ENCODE measurements around the gene ENHO. TPM values are rescaled to one million over a fixed set of nuclear protein-coding genes. Genes with fewer than 3 reads are reported as not detected.

ENHO gene
- total RNA-seq, 1 donor from 2014 or later = 0.40 TPM

GRCh38 chr9:34557426-34558321 lies 34.9 kb upstream of the ENHO start:
- DNase-seq (no peak), ATAC-seq (no peak)
- intact Hi-C loops (cut with micrococcal nuclease) = no loop called here

- DNase-seq (no peak), ATAC-seq (no peak)
- intact Hi-C loops (cut with micrococcal nuclease) = no loop called here
These were observed 34.2 kb upstream of the ENHO start for GRCh38 chr9:34556949-34557348.

GRCh38 chr9:34555936-34556525 lies 33.2 kb upstream of the ENHO start:
- no peak for DNase-seq
- intact Hi-C loops (cut with micrococcal nuclease) = no loop called here
- no peak for ATAC-seq

GRCh38 chr9:34555500-34555899 lies 32.7 kb upstream of the ENHO start:
- ATAC-seq (no peak), DNase-seq (no peak)

GRCh38 chr9:34555002-34555348 lies 32.2 kb upstream of the ENHO start:
- no peak for DNase-seq
- intact Hi-C loops (cut with micrococcal nuclease) = no loop called here
- ATAC-seq = no peak

More at GRCh38 chr9:34555500-34555899, 32.7 kb upstream of the ENHO start:
- intact Hi-C loops (cut with micrococcal nuclease) = no loop called here

- DNase-seq (no peak), ATAC-seq (no peak)
- intact Hi-C loops (cut with micrococcal nuclease) = no loop called here
These were observed 31.6 kb upstream of the ENHO start for GRCh38 chr9:34554211-34555001.

- DNase-seq (no peak), ATAC-seq (no peak)
- intact Hi-C loops (cut with micrococcal nuclease) = no loop called here
These were observed 30.8 kb upstream of the ENHO start for GRCh38 chr9:34553511-34554021.

GRCh38 chr9:34552986-34553385 lies 30.2 kb upstream of the ENHO start:
- intact Hi-C loops (cut with micrococcal nuclease) = no loop called here
- no peak for ATAC-seq
- DNase-seq = no peak

GRCh38 chr9:34552606-34552981 lies 29.8 kb upstream of the ENHO start:
- no peak for DNase-seq
- no peak for ATAC-seq
- intact Hi-C loops (cut with micrococcal nuclease) = no loop called here

GRCh38 chr9:34551751-34552605 lies 29.2 kb upstream of the ENHO start:
- intact Hi-C loops (cut with micrococcal nuclease) = no loop called here
- ATAC-seq = no peak
- DNase-seq = no peak

GRCh38 chr9:34550681-34551270 lies 28.0 kb upstream of the ENHO start:
- intact Hi-C loops (cut with micrococcal nuclease) = no loop called here
- DNase-seq (no peak), ATAC-seq (no peak)

GRCh38 chr9:34550016-34550680 lies 27.4 kb upstream of the ENHO start:
- no peak for DNase-seq
- intact Hi-C loops (cut with micrococcal nuclease) = no loop called here
- ATAC-seq = no peak

- intact Hi-C loops (cut with micrococcal nuclease) = loop anchor here (5.0 kb wide), 1 partner anchor 38 kb away; the partner anchor contains the start of gene CNTFR
These were observed 26.6 kb upstream of the ENHO start for GRCh38 chr9:34549407-34549732.

GRCh38 chr9:34547960-34548611 lies 25.3 kb upstream of the ENHO start:
- intact Hi-C loops (cut with micrococcal nuclease) = loop anchor here (5.0 kb wide), 1 partner anchor 39 kb away; the partner anchor contains the start of gene CNTFR
- DNase-seq = peak; percentile 87
- ATAC-seq = peak; percentile 95

More at GRCh38 chr9:34549407-34549732, 26.6 kb upstream of the ENHO start:
- ATAC-seq = no peak
- DNase-seq = no peak

- intact Hi-C loops (cut with micrococcal nuclease) = loop anchor here (5.0 kb wide), 1 partner anchor 40 kb away; the partner anchor contains the start of gene CNTFR
- DNase-seq (peak; percentile 70), ATAC-seq (peak; percentile 80)
These were observed 24.3 kb upstream of the ENHO start for GRCh38 chr9:34546834-34547827.
